ENCODE results near the gene AMFR. TPM values are rescaled to one million over a fixed set of nuclear protein-coding genes. Genes with fewer than 3 reads are reported as not detected.

AMFR gene
- total RNA-seq, 3 donors from 2014 or later (not counting 1 experiment from before 2014, with no cell fraction given): 58.4 to 87.1 (median 71.7) TPM

DNA sequence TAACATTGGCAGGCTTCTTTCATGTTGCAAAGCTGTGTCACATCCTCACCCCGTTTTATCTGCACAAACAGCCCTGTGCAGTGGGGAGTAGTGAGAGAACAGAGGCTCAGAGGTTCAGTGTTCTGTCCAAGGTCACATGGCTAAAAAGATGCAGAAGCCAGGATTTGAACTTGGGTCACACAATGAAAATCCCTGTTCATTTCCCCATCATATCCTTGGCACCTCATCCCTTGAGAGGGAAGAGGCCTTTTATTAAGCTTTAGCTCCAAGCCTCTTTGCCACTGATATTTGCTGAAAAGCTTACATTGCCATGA is 106.6 kb downstream of the AMFR start:
- Histone ChIP-seq H3K27ac (ENCODE audit: low read length) (no peak overlapping the region), H3K4me3 (ENCODE audit: low read length) (no peak overlapping the region), H3K36me3 (ENCODE audit: control insufficient read depth, insufficient read depth, low read length) (no peaks in the 10 kb centered on the region), H3K9me3 (ENCODE audit: control insufficient read depth, insufficient read depth, low read length) (no peaks in the 10 kb centered on the region), H3K4me1 (ENCODE audit: control insufficient read depth, insufficient read depth, low read length) (peaks cover 7% of the 10 kb centered on the region), H3K27me3 (ENCODE audit: control insufficient read depth, insufficient read depth, low read length) (no peaks in the 10 kb centered on the region)
- no peak for DNase-seq
- intact Hi-C loops (cut with micrococcal nuclease): loop anchor here (1.0 kb wide), 2 partner anchors 374 to 606 kb away; no protein-coding TSS in a partner anchor
- WGBS (ENCODE audit: insufficient coverage): no CpG with 5 or more reads among the region's 1 CpG
- no peaks in the 10 kb centered on the region for H3K36me3 Mint-ChIP-seq
- no peak overlapping the region for H3K4me3 Mint-ChIP-seq
- H3K27me3 Mint-ChIP-seq (ENCODE audit: low read depth in 2 of 2): peaks cover 0 to 5% of the 10 kb centered on the region in 2 donors
- no peaks in the 10 kb centered on the region for H3K9me3 Mint-ChIP-seq
- ATAC-seq: no peak
- TF ChIP-seq CTCF (IDR thresholded peaks at IDR 0.05): no peak
- no peak overlapping the region for H3K27ac Mint-ChIP-seq
- H3K4me1 Mint-ChIP-seq: peaks cover 0 to 14% of the 10 kb centered on the region in 2 donors

GRCh38 chr16:56317998-56318826 is 107.1 kb downstream of the AMFR start:
- Mint-ChIP-seq H3K27me3 (ENCODE audit: low read depth in 2 of 2) (peaks cover 0 to 5% of the 10 kb centered on the region in 2 donors), H3K4me1 (peaks cover 0 to 14% of the 10 kb centered on the region in 2 donors), H3K27ac (no peak overlapping the region), H3K4me3 (peak overlapping the region; percentile 37), H3K9me3 (no peaks in the 10 kb centered on the region), H3K36me3 (no peaks in the 10 kb centered on the region)
- peak; percentile 68 to 87 for DNase-seq
- peak; percentile 93 to 100 (median 100) for ATAC-seq
- Histone ChIP-seq H3K4me1 (ENCODE audit: control insufficient read depth, insufficient read depth, low read length) (peaks cover 7% of the 10 kb centered on the region), H3K27me3 (ENCODE audit: control insufficient read depth, insufficient read depth, low read length) (no peaks in the 10 kb centered on the region), H3K36me3 (ENCODE audit: control insufficient read depth, insufficient read depth, low read length) (no peaks in the 10 kb centered on the region), H3K4me3 (ENCODE audit: low read length) (peak overlapping the region; percentile 9), H3K9me3 (ENCODE audit: control insufficient read depth, insufficient read depth, low read length) (no peaks in the 10 kb centered on the region), H3K27ac (ENCODE audit: low read length) (no peak overlapping the region)
- peak; percentile 88 for TF ChIP-seq CTCF (IDR thresholded peaks at IDR 0.05)
- intact Hi-C loops (cut with micrococcal nuclease): loop anchor here (1.0 kb wide), 3 partner anchors 277 to 606 kb away; no protein-coding TSS in a partner anchor
- 13% methylated on average over 28 of the region's 28 CpGs for whole genome bisulfite sequencing (ENCODE audit: insufficient coverage)

- H3K27ac ChIP-seq (ENCODE audit: low read length): no peak overlapping the region
- no peak overlapping the region for H3K4me3 ChIP-seq (ENCODE audit: low read length)
- H3K9me3 ChIP-seq (ENCODE audit: control insufficient read depth, insufficient read depth, low read length): no peaks in the 10 kb centered on the region
- intact Hi-C loops (cut with micrococcal nuclease): no loop called here
- no peak overlapping the region for H3K4me3 Mint-ChIP-seq
- no peak for ATAC-seq
- H3K36me3 ChIP-seq (ENCODE audit: control insufficient read depth, insufficient read depth, low read length): no peaks in the 10 kb centered on the region
- H3K27me3 Mint-ChIP-seq (ENCODE audit: low read depth in 2 of 2): peaks cover 0 to 5% of the 10 kb centered on the region in 2 donors
- no peaks in the 10 kb centered on the region for H3K9me3 Mint-ChIP-seq
- H3K36me3 Mint-ChIP-seq: no peaks in the 10 kb centered on the region
- H3K27me3 ChIP-seq (ENCODE audit: control insufficient read depth, insufficient read depth, low read length): no peaks in the 10 kb centered on the region
- 87% methylated on average over 7 of the region's 7 CpGs for WGBS (ENCODE audit: insufficient coverage)
- peaks cover 7% of the 10 kb centered on the region for H3K4me1 ChIP-seq (ENCODE audit: control insufficient read depth, insufficient read depth, low read length)
- no peak overlapping the region for H3K27ac Mint-ChIP-seq
- peaks cover 0 to 14% of the 10 kb centered on the region in 2 donors for H3K4me1 Mint-ChIP-seq
- TF ChIP-seq CTCF (IDR thresholded peaks at IDR 0.05): no peak
- DNase-seq: no peak
These were observed 108.8 kb downstream of the AMFR start for GRCh38 chr16:56316545-56316944.
